Uterus (tissue), 2 donors: Measurements from ENCODE around the gene JPH3.

Experiments
- POLR2A ChIP-seq, 2 donors: fragments of 450-650 bp; IDR thresholded peaks; one replicate each; pipeline ENCODE4 v1.6.1; 2016; ENCODE audit warnings: antibody characterized with exemption in 2 of 2, mild to moderate bottlenecking in 1 of 2, moderate library complexity in 1 of 2
- TF ChIP-seq, protein P1 (sequence below), 4 experiments: fragments of 200-600 bp in 2 of 4; fragments of 450-650 bp in 2 of 4; sonication (generic) in 2 of 4; IDR thresholded peaks; one replicate each; pipeline ENCODE4 v1.5.1; 2016 to 2019; ENCODE audit warnings: antibody characterized with exemption in 4 of 4, mild to moderate bottlenecking in 2 of 4, moderate library complexity in 1 of 4

GRCh38 chr16:87559945-87560344, 42.4 kb upstream of the JPH3 start:
- no peak for TF ChIP-seq POLR2A (IDR thresholded peaks at IDR 0.05)
- TF ChIP-seq, protein P1, sequence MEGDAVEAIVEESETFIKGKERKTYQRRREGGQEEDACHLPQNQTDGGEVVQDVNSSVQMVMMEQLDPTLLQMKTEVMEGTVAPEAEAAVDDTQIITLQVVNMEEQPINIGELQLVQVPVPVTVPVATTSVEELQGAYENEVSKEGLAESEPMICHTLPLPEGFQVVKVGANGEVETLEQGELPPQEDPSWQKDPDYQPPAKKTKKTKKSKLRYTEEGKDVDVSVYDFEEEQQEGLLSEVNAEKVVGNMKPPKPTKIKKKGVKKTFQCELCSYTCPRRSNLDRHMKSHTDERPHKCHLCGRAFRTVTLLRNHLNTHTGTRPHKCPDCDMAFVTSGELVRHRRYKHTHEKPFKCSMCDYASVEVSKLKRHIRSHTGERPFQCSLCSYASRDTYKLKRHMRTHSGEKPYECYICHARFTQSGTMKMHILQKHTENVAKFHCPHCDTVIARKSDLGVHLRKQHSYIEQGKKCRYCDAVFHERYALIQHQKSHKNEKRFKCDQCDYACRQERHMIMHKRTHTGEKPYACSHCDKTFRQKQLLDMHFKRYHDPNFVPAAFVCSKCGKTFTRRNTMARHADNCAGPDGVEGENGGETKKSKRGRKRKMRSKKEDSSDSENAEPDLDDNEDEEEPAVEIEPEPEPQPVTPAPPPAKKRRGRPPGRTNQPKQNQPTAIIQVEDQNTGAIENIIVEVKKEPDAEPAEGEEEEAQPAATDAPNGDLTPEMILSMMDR (IDR thresholded peaks at IDR 0.05): no peak
